ENCODE measurements around the gene SBF2.
A peak's percentile ranks its signal among the peaks of the same experiment; 100 is the strongest.

SBF2 gene

DNA sequence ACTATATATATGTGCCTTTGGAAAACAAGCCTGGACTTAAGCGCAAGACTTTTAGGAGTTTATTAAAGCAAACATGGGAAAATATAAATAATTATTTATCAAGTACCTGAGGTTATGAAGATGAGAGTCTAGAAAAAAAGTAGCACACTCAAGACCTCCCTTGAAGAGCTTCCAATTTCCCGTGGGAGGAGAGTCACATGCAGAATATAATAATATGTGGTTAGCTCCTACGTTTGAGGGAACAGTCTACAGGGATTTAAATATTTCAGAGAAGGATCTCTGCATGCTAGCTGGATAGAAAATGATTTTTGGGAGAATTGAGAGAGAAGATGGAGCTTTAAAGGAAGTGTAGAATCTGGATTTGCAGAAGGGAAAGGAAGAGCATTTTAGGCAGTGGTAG, 446.4 kb downstream of the SBF2 start:
- no peak overlapping the region for H3K4me3 ChIP-seq (ENCODE audit: low read depth, low read length)
- DNase-seq (ENCODE audit: low read depth): peak; percentile 72
- TF ChIP-seq, protein P1, sequence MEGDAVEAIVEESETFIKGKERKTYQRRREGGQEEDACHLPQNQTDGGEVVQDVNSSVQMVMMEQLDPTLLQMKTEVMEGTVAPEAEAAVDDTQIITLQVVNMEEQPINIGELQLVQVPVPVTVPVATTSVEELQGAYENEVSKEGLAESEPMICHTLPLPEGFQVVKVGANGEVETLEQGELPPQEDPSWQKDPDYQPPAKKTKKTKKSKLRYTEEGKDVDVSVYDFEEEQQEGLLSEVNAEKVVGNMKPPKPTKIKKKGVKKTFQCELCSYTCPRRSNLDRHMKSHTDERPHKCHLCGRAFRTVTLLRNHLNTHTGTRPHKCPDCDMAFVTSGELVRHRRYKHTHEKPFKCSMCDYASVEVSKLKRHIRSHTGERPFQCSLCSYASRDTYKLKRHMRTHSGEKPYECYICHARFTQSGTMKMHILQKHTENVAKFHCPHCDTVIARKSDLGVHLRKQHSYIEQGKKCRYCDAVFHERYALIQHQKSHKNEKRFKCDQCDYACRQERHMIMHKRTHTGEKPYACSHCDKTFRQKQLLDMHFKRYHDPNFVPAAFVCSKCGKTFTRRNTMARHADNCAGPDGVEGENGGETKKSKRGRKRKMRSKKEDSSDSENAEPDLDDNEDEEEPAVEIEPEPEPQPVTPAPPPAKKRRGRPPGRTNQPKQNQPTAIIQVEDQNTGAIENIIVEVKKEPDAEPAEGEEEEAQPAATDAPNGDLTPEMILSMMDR (conservative IDR thresholded peaks at IDR 0.05; ENCODE audit: low read depth, low read length): no peak

DNA sequence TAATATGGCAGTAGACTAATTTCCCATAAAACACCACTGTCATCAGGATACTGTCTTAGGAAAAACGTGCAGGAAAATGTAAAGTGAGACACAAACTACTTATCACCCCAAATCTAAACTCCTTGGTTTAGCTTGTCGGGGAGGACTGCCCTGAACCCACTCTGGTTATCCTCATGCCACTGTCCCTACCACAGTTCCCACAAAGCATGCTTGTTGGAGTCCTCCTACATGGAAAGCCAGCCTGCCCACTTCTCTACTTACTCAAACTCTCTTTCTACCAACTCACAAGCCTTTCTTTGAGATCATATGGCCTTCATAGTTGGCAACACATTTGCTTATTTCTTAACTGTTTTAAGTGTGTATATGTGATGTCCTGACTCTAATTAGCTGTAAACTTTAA, 451.1 kb downstream of the SBF2 start:
- TF ChIP-seq, protein P1 (conservative IDR thresholded peaks at IDR 0.05; ENCODE audit: low read depth, low read length): no peak
- H3K4me3 ChIP-seq (ENCODE audit: low read depth, low read length): no peak overlapping the region
- DNase-seq (ENCODE audit: low read depth): no peak

DNA sequence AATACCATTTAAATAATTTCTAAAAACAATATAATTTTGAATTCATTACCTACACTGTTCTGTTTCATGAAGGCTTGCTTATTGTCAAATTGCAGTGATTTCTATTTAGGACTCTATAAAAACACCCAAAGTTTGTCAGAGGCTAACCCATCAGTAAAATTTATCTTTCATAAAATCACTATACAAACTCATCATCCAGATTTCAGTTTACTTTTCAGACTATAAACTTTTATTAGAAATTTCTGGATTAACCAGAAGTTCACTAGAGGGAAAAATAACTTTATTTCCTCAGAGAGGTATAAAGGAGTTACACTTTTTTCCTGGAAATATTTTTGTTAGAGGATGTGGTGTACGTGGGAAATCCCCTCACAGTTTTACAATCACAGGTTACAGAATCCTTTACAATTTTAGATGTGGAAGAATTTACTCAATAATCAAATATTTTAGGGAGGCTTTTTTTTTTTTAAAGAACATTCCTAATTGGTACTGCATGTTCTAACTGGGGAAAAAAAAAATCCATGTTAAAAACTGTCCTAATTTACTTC, 453.5 kb downstream of the SBF2 start:
- no peak overlapping the region for H3K4me3 ChIP-seq (ENCODE audit: low read depth, low read length)
- DNase-seq (ENCODE audit: low read depth): peak; percentile 57
- TF ChIP-seq, protein P1 (conservative IDR thresholded peaks at IDR 0.05; ENCODE audit: low read depth, low read length): no peak

DNA sequence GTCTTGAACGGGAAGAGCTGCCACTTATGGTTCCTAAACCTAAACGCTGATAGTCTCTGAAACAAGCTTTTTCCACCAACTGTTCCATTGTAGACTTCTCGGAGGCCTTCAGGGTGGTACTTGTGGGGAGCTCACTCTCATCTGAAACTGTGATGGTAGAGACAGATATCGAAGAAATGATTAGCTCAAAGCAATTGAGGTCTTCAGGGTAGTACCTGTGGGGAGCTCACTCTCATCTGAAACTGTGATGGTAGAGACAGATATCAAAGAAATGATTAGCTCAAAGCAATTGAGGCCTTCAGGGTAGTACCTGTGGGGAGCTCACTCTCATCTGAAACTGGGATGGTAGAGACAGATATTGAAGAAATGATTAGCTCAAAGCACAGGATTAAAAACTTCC, 454.5 kb downstream of the SBF2 start:
- DNase-seq (ENCODE audit: low read depth): no peak
- TF ChIP-seq, protein P1 (conservative IDR thresholded peaks at IDR 0.05; ENCODE audit: low read depth, low read length): no peak
- H3K4me3 ChIP-seq (ENCODE audit: low read depth, low read length): no peak overlapping the region

DNA sequence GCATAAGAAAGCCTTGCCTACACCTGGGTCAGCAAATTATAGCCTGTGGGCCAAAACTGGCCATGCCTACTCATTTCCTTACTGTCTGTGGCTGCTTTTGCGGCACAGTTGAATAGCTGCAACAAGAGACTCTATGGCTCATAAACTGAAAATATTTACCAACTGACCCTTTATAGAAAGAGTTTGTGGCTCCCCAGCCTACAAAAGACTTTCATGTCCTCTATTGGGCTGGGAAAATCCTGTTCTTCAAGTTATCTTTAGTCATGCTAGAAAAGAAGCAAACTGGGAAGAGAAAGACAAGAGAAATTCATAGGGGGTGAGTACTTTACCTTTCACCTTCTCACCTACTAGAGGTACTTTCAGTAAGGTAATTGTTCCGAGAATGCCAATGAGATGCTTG, 455.1 kb downstream of the SBF2 start:
- no peak for DNase-seq (ENCODE audit: low read depth)
- TF ChIP-seq, protein P1 (conservative IDR thresholded peaks at IDR 0.05; ENCODE audit: low read depth, low read length): no peak
- H3K4me3 ChIP-seq (ENCODE audit: low read depth, low read length): no peak overlapping the region

DNA sequence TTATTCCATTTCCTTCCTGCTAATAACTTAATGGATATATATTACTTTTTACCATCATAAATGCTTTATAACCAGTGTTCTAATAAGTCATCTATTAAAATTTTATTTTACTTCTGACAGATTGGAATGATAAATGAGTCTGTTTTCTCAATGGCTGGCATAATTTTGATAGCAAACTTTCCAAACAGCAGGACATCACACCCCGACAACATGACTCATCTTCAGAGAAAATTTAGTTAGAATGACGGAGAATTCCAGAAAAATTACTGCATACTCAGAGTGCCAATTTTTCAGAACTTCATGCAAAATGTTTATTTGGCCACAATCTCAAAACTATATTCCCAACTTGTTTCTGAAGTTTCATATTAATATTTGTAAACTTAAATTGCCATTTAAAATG, 455.8 kb downstream of the SBF2 start:
- DNase-seq (ENCODE audit: low read depth): peak; percentile 72
- no peak overlapping the region for H3K4me3 ChIP-seq (ENCODE audit: low read depth, low read length)
- TF ChIP-seq, protein P1 (conservative IDR thresholded peaks at IDR 0.05; ENCODE audit: low read depth, low read length): no peak

DNA sequence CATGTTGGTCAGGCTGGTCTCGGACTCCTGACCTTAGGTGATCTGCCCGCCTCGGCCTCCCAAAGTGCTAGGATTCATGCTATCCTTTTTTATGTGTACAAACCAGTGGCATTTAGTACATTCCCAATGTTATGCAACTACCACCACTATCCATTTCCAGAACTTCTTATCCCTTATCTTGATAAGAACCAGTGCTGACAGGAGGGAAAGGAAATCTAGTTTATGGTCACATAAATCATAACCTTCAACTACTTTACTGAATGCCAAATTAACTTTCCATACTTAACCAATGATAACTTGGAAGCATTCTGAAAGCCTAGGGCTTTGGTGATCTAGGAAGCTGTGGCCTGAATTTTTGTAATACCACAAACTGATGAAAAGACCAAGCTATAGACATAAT, 459.7 kb downstream of the SBF2 start:
- no peak for DNase-seq (ENCODE audit: low read depth)
- TF ChIP-seq, protein P1 (conservative IDR thresholded peaks at IDR 0.05; ENCODE audit: low read depth, low read length): no peak

More for the DNA sequence above, 459.7 kb downstream of the SBF2 start:
- no peak overlapping the region for H3K4me3 ChIP-seq (ENCODE audit: low read depth, low read length)
